Measurements from ENCODE around the gene KCNS3. TPM values are rescaled to one million over a fixed set of nuclear protein-coding genes. Genes with fewer than 3 reads are reported as not detected.

KCNS3 gene
- total and polyA plus RNA-seq, 2 of the 13 experiments (the other 11 are each of a cell fraction or from before 2014, with no cell fraction given), result not detected

DNA sequence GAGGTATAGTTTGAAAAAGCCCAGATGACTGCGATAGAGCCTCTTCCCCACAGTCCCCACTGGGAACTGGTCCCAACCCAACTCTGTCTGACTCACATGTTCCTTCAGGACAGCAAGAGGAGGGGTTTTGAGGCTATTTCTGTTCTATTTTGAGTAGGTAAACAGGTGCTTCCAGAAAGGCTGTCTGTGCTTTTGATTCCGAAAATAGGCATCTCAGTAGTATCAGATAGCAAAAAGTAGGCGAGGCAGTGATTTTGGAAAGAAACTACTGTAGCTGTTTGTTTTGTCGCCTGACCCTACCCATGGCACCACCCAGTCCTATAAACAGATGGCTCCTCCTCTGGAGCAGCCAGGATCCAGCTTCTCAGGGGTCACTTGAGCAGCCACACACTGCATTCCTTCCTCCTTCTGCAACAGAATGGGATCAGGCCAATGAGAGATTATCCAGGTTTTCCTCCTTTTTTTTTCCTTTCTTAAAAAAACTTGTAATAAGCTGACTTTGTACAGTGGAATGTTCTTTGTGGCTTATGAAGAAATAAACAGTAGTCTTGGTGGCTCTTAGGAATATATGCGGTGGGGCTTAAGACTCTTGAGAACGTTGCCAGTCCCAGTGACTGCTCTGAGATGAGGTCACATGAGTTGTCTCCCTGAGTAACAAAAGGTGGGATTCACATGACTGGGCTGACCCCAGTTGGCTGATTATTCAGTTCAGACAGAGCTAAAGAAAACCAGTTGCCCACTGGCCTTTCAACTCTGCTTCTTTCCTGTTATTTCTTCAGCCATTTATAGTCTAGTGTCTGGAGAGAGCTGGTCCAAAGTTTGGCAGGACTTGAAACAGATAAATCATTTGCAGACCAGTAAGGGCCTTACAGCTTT lies 98.6 kb downstream of the KCNS3 start (continued):
- TF ChIP-seq ZMYM4 (CRISPR knock-in tag; IDR thresholded peaks at IDR 0.05) (no peak), RBM39 (IDR thresholded peaks at IDR 0.05; ENCODE audit: low read depth, low read length, poor library complexity, severe bottlenecking) (no peak), MYC (CRISPR knock-in tag; IDR thresholded peaks at IDR 0.05; ENCODE audit: borderline replicate concordance) (no peak), HDAC6 (IDR thresholded peaks at IDR 0.05; ENCODE audit: low read depth, low read length) (no peak), ZMAT5 (CRISPR knock-in tag; IDR thresholded peaks at IDR 0.05; ENCODE audit: borderline replicate concordance, low read depth) (no peak), KLF6 (CRISPR knock-in tag; IDR thresholded peaks at IDR 0.05) (no peak)

DNA sequence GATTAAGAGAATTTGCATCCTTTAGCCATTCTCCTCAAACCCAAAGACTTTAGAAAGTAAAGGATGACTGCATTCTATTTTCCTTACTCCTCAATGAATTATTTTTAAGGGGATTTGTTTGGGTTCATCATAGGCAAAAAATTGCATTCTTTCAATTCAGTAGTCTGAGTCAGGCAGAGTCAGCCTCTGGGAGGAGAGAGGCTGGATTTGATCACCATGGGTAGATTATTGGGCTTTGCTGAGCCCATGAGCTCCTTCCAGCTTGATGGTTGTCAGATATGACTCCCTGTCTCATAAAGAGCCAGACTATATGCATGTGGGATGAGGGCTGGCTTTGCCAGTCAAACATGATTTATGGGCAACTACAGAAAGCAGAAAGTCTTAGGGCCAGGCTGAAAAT lies 101.2 kb downstream of the KCNS3 start:
- H2AFZ ChIP-seq (ENCODE audit: low read length), result no peak overlapping the region
- intact Hi-C loops (cut with micrococcal nuclease; ENCODE audit: unreplicated experiment) (no loop called here), in situ Hi-C loops (cut with HindIII; ENCODE audit: extremely low pct_ligation_motif_present, low pct_unique_long_range_greater_than_20kb) (no loop called here)
- CTCF ChIA-PET (ENCODE audit: low intra/inter-chr PET ratio, low total read pairs), result no interaction called here
- ATAC-seq (no peak), DNase-seq (ENCODE audit: low spot score) (no peak), FAIRE-seq (no peak)
- POLR2A ChIA-PET, result no interaction called here
- no peaks in the 10 kb centered on the region for H4K20me1 ChIP-seq (ENCODE audit: insufficient read depth, low read length)
- H3K4me2 ChIP-seq (ENCODE audit: low read depth, low read length), result no peak overlapping the region
- no peak overlapping the region for H3K9ac ChIP-seq (ENCODE audit: insufficient read depth, low read depth, low read length)
- H3K36me3 ChIP-seq (replicated peaks in 1 of 2; ENCODE audit: control insufficient read depth in 1 of 2, insufficient read depth in 2 of 2, low read length in 2 of 2), result no peaks in the 10 kb centered on the region
- H3K79me2 ChIP-seq (ENCODE audit: insufficient read depth, low read length), result no peaks in the 10 kb centered on the region
- no TSS peak for BruUV-seq (replicated peaks)
- no peaks in the 10 kb centered on the region for H3K9me3 ChIP-seq (ENCODE audit: low read length)
- H3K27me3 ChIP-seq (ENCODE audit: control insufficient read depth in 1 of 2, insufficient read depth in 2 of 2, low read length in 2 of 2), result no peaks in the 10 kb centered on the region
- H3K4me3 ChIP-seq (replicated peaks in 1 of 3; ENCODE audit: insufficient read depth in 1 of 3, low read depth in 2 of 3, low read length in 3 of 3), result no peak overlapping the region
- no peaks in the 10 kb centered on the region for H3K4me1 ChIP-seq (ENCODE audit: insufficient read depth, low read length)
- H3K27ac ChIP-seq (ENCODE audit: extremely low read length, insufficient read depth, low read length), result no peak overlapping the region
- no peak for TF ChIP-seq KAT2B (IDR thresholded peaks at IDR 0.05; ENCODE audit: borderline replicate concordance, low read depth, low read length)
- no peak for TF ChIP-seq SYNCRIP (IDR thresholded peaks at IDR 0.05; ENCODE audit: insufficient read depth, low read depth, low read length)
- TF ChIP-seq ZNF878 (CRISPR knock-in tag; IDR thresholded peaks at IDR 0.05), result no peak
- TF ChIP-seq, protein P1, sequence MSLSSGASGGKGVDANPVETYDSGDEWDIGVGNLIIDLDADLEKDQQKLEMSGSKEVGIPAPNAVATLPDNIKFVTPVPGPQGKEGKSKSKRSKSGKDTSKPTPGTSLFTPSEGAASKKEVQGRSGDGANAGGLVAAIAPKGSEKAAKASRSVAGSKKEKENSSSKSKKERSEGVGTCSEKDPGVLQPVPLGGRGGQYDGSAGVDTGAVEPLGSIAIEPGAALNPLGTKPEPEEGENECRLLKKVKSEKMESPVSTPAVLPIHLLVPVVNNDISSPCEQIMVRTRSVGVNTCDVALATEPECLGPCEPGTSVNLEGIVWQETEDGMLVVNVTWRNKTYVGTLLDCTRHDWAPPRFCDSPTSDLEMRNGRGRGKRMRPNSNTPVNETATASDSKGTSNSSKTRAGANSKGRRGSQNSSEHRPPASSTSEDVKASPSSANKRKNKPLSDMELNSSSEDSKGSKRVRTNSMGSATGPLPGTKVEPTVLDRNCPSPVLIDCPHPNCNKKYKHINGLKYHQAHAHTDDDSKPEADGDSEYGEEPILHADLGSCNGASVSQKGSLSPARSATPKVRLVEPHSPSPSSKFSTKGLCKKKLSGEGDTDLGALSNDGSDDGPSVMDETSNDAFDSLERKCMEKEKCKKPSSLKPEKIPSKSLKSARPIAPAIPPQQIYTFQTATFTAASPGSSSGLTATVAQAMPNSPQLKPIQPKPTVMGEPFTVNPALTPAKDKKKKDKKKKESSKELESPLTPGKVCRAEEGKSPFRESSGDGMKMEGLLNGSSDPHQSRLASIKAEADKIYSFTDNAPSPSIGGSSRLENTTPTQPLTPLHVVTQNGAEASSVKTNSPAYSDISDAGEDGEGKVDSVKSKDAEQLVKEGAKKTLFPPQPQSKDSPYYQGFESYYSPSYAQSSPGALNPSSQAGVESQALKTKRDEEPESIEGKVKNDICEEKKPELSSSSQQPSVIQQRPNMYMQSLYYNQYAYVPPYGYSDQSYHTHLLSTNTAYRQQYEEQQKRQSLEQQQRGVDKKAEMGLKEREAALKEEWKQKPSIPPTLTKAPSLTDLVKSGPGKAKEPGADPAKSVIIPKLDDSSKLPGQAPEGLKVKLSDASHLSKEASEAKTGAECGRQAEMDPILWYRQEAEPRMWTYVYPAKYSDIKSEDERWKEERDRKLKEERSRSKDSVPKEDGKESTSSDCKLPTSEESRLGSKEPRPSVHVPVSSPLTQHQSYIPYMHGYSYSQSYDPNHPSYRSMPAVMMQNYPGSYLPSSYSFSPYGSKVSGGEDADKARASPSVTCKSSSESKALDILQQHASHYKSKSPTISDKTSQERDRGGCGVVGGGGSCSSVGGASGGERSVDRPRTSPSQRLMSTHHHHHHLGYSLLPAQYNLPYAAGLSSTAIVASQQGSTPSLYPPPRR (CRISPR knock-in tag; IDR thresholded peaks at IDR 0.05; ENCODE audit: borderline replicate concordance), result no peak
- no peak for TF ChIP-seq NR3C1 (CRISPR knock-in tag; IDR thresholded peaks at IDR 0.05)
- TF ChIP-seq, protein P2, sequence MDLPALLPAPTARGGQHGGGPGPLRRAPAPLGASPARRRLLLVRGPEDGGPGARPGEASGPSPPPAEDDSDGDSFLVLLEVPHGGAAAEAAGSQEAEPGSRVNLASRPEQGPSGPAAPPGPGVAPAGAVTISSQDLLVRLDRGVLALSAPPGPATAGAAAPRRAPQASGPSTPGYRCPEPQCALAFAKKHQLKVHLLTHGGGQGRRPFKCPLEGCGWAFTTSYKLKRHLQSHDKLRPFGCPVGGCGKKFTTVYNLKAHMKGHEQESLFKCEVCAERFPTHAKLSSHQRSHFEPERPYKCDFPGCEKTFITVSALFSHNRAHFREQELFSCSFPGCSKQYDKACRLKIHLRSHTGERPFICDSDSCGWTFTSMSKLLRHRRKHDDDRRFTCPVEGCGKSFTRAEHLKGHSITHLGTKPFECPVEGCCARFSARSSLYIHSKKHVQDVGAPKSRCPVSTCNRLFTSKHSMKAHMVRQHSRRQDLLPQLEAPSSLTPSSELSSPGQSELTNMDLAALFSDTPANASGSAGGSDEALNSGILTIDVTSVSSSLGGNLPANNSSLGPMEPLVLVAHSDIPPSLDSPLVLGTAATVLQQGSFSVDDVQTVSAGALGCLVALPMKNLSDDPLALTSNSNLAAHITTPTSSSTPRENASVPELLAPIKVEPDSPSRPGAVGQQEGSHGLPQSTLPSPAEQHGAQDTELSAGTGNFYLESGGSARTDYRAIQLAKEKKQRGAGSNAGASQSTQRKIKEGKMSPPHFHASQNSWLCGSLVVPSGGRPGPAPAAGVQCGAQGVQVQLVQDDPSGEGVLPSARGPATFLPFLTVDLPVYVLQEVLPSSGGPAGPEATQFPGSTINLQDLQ (CRISPR knock-in tag; IDR thresholded peaks at IDR 0.05), result no peak
- TF ChIP-seq, protein P3, sequence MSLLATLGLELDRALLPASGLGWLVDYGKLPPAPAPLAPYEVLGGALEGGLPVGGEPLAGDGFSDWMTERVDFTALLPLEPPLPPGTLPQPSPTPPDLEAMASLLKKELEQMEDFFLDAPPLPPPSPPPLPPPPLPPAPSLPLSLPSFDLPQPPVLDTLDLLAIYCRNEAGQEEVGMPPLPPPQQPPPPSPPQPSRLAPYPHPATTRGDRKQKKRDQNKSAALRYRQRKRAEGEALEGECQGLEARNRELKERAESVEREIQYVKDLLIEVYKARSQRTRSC (CRISPR knock-in tag; IDR thresholded peaks at IDR 0.05; ENCODE audit: low read depth), result no peak
